Ovary (tissue), 9 donors: Measurements from ENCODE around the gene EIF2D. TPM values are rescaled to one million over a fixed set of nuclear protein-coding genes. Genes with fewer than 3 reads are reported as not detected.

Experiments
- DNase-seq, 5 donors: peaks; one replicate each; pipeline ENCODE4 v3.0.0-alpha.2; 2019 to 2020
- H3K27ac ChIP-seq, 2 donors: fragments of 200-600 bp; one replicate each; pipeline versions ENCODE4 v1.5.1 to v1.8.0; 2019 to 2022
- H3K27me3 ChIP-seq: fragments of 200-600 bp; one replicate; pipeline ENCODE4 v1.8.0; 2022
- H3K36me3 ChIP-seq: fragments of 200-600 bp; sonication (generic); one replicate; pipeline ENCODE4 v1.5.1; 2019
- H3K4me1 ChIP-seq: one replicate; pipeline ENCODE4 v1.8.1; 2013; ENCODE audit warnings: mild to moderate bottlenecking, moderate library complexity; ENCODE audit not compliant: insufficient read depth
- H3K4me3 ChIP-seq: fragments of 200-600 bp; sonication (generic); one replicate; pipeline ENCODE4 v1.5.1; 2017
- H3K9me3 ChIP-seq, 2 donors: fragments of 200-600 bp in 1 of 2; sonication (generic) in 1 of 2; one replicate each; pipeline versions ENCODE4 v1.5.1 to v1.8.1; 2013 to 2019; ENCODE audit warnings: mild to moderate bottlenecking in 1 of 2, moderate library complexity in 1 of 2
- CTCF ChIP-seq, 3 donors: fragments of 450-650 bp in 2 of 3; fragments of 200-600 bp in 1 of 3; IDR thresholded peaks; one replicate each; pipeline versions ENCODE4 v1.5.1 to v1.8.0; 2016 to 2022; ENCODE audit warnings: antibody characterized with exemption in 3 of 3, mild to moderate bottlenecking in 1 of 3
- EP300 ChIP-seq: sonication (generic); formaldehyde crosslinking; IDR thresholded peaks from one replicate; pipeline ENCODE4 v1.6.1; 2017; ENCODE audit warnings: antibody characterized with exemption
- POLR2A ChIP-seq: fragments of 450-650 bp; IDR thresholded peaks from one replicate; pipeline ENCODE4 v1.6.1; 2017; ENCODE audit warnings: antibody characterized with exemption, mild to moderate bottlenecking, moderate library complexity
- WGBS, 3 donors: extraction: QIAGEN DNeasy Blood & Tissue Kit in 1 of 3; methylation state at CpG; one replicate each; pipeline versions ENCODE4 v1.1.5 to v1.1.7; 2013 to 2017; 5-methylcytosine and 5-hydroxymethylcytosine counted together
- intact Hi-C, 4 donors: fragments of 100-400 bp; cut with DNase I; formaldehyde crosslinking; loops; one replicate each; pipeline versions ENCODE4 v1.11.0 to v1.15.1; 2022 to 2023
- polyA plus RNA-seq, 2 donors: library from polyadenylated mRNA; stranded (reverse); fragments of 200-250 nt in 1 of 2; fragments of 350-450 nt in 1 of 2; fragmentation: Illumina TruSeq in 1 of 2; extraction: RNeasy Lipid Tissue Mini Kit (QIAGEN cat#74804) in 1 of 2; gene quantifications; one replicate each; pipeline ENCODE4 v1.2.3, GENCODE V29; 2013 to 2014
- total RNA-seq, 7 donors: library from RNA; depleted of rRNA in 2 of 7; stranded (reverse); fragments of >200 nt in 2 of 7; fragmentation: NEBNext Ultra II Directional in 3 of 7; extraction: Animal tissue kit (Norgen Biotek cat#: 25700) in 3 of 7; gene quantifications; one replicate each; pipeline versions ENCODE4 v1.1.0 to v1.2.4, GENCODE V29; 2016 to 2023
- donor health status: DM: no; HTN: no; CAD: no; lungs with moderate emphysema.
- donor health status: DM: no; HTN: no; CAD: no.
- donor health status: Bipolar disorder and iron deficiency.
- donor health status: DM: yes; HTN: yes; CAD: no.
- donor health status: DM: no; HTN: no; CAD: no.
- donor health status: DM: yes; HTN: yes; CAD: no.

EIF2D gene
- total and polyA plus RNA-seq, 9 donors = 46.4 to 90.0 (median 61.0) TPM

GRCh38 chr1:206560007-206560716, 52.1 kb downstream of the EIF2D start:
- Histone ChIP-seq H3K36me3 (no peaks in the 10 kb centered on the region), H3K27ac (no peak overlapping the region), H3K27me3 (no peaks in the 10 kb centered on the region), H3K4me1 (peaks cover 6% of the 10 kb centered on the region), H3K4me3 (no peak overlapping the region), H3K9me3 (no peaks in the 10 kb centered on the region)
- intact Hi-C loops = no loop called here
- DNase-seq = no peak
- TF ChIP-seq EP300 = no peak
- TF ChIP-seq POLR2A = no peak
- no peak for TF ChIP-seq CTCF (IDR thresholded peaks at IDR 0.05)
- 67 to 69% (median 68%) methylated on average over 10 of the region's 10 CpGs for WGBS, 3 donors

- Histone ChIP-seq H3K4me3 (no peak overlapping the region), H3K9me3 (no peaks in the 10 kb centered on the region), H3K4me1 (peaks cover 6% of the 10 kb centered on the region), H3K27me3 (no peaks in the 10 kb centered on the region), H3K36me3 (no peaks in the 10 kb centered on the region), H3K27ac (no peak overlapping the region)
- no peak for DNase-seq
- WGBS, 3 donors = 62 to 76% (median 76%) methylated on average over 5 of the region's 5 CpGs
- no peak for TF ChIP-seq CTCF (IDR thresholded peaks at IDR 0.05)
- intact Hi-C loops = no loop called here
Measured at GRCh38 chr1:206559672-206559995, 52.6 kb downstream of the EIF2D start.

GRCh38 chr1:206558794-206559671, 53.2 kb downstream of the EIF2D start:
- intact Hi-C loops = no loop called here
- no peaks in the 10 kb centered on the region for H3K27me3 ChIP-seq
- TF ChIP-seq POLR2A (no peak), EP300 (no peak), CTCF (IDR thresholded peaks at IDR 0.05) (no peak)
- H3K4me1 ChIP-seq = peaks cover 6% of the 10 kb centered on the region
- no peak overlapping the region for H3K27ac ChIP-seq
- H3K4me3 ChIP-seq = no peak overlapping the region
- no peak for DNase-seq
- 87 to 91% (median 88%) methylated on average over 6 of the region's 6 CpGs for WGBS, 3 donors
- no peaks in the 10 kb centered on the region for H3K36me3 ChIP-seq
- H3K9me3 ChIP-seq = no peaks in the 10 kb centered on the region

- Histone ChIP-seq H3K27me3 (no peaks in the 10 kb centered on the region), H3K4me3 (peak overlapping the region; percentile 60), H3K27ac (no peak overlapping the region), H3K9me3 (no peaks in the 10 kb centered on the region), H3K4me1 (peaks cover 6% of the 10 kb centered on the region), H3K36me3 (no peaks in the 10 kb centered on the region)
- TF ChIP-seq POLR2A = no peak
- no peak for TF ChIP-seq EP300
- no peak for TF ChIP-seq CTCF (IDR thresholded peaks at IDR 0.05)
- DNase-seq = no peak
- WGBS, 3 donors = 69 to 82% (median 79%) methylated on average over 14 of the region's 14 CpGs
- intact Hi-C loops = no loop called here
Measured at GRCh38 chr1:206557636-206558473, 54.4 kb downstream of the EIF2D start.
